NCI-H1105 (cell line): ENCODE results near the gene RNF114.
A peak's percentile ranks its signal among the peaks of the same experiment; 100 is the strongest.

ENCODE experiments used
- DNase-seq: peaks from one replicate; lab custom pipeline; 2025; lab: John Stamatoyannopoulos, UW

The RNF114 gene

DNA sequence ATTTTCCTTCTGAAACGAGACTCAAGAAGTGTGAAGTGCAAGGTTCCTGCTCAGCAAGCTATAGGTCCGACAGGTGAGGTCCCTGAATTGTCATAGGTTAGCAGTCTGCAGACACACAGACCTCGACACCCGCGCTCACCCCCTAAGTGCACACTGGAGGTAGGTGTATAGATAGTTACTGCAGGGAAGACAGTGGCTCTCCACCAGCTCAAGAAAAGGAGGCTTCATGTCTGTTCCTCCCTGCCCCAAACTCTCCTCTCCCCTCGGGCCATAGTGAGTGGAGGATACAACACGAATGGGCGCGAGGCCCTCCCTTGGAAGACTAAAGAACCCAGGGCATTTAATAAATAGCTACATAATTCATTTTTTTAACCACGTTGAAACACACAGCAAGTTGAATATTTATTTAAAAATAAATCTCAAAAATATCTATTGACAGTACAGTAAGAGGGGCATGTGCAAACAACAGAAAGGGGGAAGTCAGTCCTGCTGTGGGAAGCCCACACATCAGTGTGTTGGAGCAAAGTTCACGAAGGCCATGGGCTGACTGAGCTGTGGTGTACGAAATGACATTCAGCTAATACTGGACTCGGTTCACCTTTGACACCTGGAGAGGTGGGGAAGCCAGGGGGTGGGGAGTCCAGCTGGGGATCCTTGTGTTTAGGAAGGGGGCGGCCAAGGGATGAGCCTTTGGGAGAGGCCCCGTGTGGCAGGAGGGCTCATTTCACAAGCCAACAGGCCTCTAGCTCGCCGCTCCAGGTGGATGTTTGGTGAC, 31.6 kb upstream of the RNF114 start:
- DNase-seq, result no peak

DNA sequence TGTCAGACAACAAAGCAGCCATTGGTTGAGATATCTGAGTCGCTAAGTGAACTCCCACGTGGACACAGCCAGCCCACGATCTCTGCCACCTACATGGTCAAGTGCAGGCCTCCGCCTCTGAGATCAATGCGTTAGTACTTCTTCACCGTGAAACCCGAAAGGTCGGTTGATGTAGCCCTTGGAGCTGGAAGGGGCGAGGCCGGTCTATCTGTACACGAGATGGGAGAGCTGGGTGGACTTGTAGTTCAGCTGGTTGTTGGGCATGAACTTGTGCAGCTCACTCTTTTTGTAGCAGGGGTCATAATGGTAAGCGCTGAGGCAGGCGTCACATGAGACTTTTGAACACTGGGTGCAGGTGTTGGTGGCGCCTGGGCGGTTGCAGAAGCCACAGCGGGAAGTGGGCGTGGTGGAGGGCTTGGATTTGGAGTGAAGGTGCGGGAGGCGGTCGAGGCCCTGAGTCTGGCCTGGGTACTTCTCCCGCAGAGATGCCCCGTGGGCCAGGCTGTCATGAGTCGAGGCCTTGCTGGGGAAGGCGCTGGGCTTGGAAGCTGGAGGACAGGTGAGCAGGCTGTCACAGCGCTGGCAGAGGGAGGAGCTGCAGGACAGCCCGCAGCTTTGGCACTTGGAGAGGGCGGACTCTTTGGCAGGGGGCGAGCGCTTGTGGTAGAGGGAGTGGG, 30.6 kb upstream of the RNF114 start:
- no peak for DNase-seq

GRCh38 chr20:49906101-49906604, 30.0 kb upstream of the RNF114 start:
- no peak for DNase-seq

DNA sequence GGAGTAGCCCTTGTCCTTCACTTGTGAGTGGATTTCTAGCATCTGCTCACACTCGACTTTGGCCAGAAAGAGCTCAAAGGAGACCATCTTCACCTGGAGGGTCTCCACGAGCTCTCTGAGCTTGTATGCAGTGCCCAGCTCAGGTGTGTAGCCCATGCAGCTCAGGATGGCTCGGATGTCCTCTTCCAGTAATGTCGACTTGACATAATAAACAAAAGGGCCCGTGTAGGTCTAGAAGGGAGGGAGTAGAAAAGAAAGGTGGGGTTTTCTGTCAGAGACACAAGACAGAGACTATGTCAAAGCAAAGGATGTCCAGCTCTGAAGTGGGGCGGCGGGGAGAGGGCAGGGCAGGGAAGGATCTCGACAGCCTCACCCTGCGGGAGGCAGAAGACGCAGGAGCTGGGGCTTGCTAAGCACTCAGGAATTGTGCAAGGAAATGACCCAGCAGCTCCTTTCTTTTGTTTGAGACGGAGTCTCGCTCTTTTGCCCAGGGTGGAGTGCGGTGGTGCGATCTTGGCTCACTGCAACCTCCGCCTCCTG, 29.5 kb upstream of the RNF114 start:
- no peak for DNase-seq

GRCh38 chr20:49907405-49908257, 28.6 kb upstream of the RNF114 start:
- DNase-seq, result no peak

DNA sequence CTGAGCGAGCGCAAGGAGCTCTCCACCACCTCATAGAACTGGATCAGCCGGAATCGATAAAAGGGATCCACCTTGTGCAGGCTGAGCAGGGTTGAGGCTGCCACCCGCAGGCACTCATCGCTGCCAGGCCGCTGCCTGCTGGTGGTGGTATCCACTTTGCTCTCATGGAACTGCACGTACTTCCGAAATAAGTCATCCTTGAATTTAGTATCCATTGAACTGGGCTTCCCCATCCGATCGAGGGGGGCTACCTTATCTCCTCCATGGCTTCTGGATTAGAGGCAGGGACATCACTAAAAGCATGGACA, 28.0 kb upstream of the RNF114 start:
- no peak for DNase-seq

GRCh38 chr20:49909499-49910339, 26.5 kb upstream of the RNF114 start:
- DNase-seq, result no peak

DNA sequence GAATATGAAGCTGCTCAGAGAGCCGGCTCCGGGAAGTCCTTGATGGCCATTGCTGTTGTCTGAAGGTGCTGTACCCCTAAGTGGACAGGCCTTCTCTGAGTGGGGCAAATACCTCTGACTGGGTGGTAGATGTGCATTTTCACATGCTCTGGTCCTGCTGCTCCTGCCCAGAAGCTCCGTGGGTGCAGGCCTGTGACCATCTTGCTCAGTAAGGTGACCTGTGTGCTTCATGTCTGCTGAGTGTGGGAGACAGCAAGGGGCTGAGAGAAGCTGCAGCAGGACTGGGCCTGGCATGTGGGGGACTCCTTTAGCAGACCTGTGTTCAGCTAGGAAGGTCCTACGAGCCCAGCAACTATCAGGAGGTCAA, 25.9 kb upstream of the RNF114 start:
- no peak for DNase-seq

GRCh38 chr20:49913399-49914047, 22.7 kb upstream of the RNF114 start:
- DNase-seq, result no peak

- DNase-seq, result no peak
These were observed 21.7 kb upstream of the RNF114 start for GRCh38 chr20:49914310-49915117.

GRCh38 chr20:49915118-49915379, 21.1 kb upstream of the RNF114 start:
- DNase-seq, result no peak

DNA sequence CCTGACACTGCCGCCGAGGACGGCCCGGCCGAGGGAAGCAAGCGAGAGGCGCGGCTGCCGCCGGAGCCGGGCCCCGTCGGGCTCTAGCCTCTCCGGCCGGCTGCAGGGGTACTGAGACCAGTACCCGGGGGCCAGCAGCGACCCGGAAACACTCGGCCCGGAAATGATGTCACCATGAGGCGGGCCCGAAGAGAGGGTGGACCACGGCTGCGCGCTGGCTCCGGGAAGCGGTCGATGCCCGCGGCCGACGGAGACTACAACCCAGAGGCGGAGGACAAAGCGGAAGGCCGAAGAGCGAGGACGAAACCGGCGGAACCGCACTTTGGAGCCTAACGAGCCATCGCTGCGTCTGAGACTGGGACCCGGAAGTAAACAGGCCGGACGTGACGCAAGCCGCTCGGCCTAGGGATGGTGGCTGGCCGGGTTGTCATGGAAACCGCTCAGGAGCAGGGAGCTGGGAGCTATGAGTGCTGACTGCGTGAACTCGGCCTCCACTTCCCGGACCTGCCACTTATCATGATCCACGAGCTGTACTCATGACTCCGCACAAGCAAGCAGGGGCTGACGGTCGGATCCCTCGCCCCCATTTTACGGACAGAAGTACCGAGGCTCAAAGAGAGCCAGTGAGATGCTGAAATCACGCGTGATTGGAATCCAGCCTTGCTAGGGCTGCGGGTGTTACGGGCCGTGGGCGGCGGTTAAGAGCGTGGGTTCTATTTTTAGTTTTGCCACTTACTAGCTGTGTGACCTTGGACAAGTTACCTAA, 20.6 kb upstream of the RNF114 start, which contains the start of gene SPATA2:
TSS of gene SPATA2 (minus strand) at position 150 of the 766 bp plus-strand sequence. CDS start 7,039 bp downstream, outside the sequence.
- peak; percentile 95 for DNase-seq

DNA sequence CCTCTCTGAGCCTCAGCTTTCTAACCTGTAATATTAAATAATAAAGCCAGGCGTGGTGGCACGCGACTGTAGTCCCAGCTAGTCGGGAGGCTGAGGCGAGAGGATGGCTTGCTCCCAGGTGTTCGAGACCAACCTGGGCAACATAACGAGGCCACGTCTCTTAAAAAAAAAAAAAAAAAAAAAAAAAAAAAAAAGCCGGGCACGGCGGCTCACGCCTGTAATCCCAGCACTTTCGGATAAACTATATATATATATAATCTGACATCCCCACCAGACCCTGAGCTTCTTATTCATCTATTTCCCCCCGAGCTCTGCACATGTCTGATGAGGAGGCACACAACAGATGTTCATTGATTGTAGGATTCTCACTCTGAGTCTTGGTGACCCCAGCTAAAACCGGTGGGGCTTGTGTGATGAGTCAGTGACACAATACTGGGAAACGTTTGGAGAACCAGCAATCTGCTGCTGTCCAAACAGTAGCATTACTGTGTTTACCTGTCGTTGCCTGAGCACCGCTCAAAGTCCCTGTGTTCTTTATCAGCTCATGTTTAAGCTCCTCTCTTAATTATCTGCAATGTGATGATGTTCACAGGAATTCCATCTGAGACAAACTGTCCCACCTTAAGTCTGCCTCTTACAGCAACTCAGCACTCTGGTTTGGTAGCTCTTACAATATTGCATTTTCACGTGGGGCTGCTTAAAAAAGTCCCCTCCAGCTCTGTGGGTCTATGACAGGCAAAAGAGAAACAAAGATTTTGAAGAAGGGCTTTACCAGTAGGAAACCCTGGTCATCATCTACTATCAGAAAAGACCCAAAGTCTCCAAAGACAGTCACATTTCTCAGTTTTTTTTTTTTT, 19.8 kb upstream of the RNF114 start:
- no peak for DNase-seq

DNA sequence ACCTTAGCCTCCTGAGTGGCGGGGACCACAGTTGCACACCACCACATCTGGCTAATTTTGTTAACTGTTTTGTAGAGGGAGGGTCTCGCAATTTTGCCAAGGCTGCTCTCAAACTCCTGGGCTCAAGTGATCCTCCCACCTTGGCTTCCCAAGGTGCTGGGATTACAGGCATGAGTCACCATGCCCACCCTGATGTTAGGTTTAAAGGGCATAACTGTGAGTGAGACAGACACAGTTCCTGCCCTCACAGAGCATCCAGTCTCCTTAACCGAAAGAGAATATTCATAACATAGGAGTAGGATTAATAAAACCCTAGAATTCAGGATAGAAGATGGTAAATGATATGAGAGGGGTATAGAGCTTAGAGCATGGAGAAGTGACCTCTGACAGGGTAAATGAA, 17.8 kb upstream of the RNF114 start:
- no peak for DNase-seq

DNA sequence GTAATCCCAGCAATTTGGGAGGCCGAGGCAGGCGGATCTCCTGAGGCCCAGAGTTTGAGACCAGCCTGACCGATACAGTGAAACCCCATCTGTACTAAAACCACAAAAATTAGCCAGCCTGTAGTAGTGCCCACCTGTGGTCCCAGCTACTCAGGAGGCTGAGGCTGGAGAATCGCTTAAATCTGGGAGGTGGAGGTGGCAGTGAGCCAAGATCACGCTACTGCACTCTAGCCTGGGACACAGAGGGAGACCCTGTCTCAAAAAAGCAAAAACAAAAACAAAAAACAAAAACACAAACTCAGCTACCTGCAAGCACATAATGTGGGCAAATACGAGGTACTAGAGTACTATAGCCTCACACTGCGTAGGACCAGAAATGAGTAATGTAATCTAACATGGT, 17.2 kb upstream of the RNF114 start:
- DNase-seq, result no peak

DNA sequence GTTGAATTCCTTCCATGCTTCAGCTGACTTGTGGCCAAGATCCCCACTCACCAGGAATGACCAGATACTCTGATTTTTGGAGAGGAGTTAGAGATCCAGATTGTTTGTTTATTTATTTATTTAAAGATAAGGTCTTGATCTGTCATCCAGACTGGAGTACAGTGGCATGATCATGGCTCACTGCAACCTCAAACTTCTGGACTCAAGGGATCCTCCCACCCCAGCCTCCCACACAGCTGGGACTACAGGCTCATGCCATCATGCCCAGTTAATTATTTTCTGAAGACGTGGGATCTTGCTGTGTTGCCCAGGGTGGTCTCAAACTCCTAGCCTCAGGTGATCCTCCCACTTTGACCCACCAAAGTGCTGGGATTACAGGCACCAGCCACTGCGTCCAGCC, 16.7 kb upstream of the RNF114 start:
- DNase-seq, result no peak

DNA sequence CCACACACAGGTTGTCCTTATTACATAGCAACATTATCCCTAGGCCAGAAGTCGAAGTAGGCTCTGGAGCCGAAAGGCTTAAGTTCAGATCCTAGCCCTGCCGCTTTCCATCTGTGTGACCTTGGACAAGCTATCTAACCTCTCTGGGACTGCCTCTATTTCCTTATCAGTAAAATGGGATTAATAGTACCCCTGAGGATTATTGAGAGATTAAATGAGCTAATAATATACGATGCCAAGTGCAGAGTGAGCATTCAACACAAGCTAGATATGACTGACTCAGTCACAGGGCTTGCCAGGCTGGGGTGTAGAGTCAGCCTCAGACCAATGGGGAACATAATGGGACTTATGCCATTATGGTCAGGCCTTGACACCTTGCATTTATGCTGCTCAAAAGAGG, 11.9 kb upstream of the RNF114 start:
- DNase-seq, result no peak

DNA sequence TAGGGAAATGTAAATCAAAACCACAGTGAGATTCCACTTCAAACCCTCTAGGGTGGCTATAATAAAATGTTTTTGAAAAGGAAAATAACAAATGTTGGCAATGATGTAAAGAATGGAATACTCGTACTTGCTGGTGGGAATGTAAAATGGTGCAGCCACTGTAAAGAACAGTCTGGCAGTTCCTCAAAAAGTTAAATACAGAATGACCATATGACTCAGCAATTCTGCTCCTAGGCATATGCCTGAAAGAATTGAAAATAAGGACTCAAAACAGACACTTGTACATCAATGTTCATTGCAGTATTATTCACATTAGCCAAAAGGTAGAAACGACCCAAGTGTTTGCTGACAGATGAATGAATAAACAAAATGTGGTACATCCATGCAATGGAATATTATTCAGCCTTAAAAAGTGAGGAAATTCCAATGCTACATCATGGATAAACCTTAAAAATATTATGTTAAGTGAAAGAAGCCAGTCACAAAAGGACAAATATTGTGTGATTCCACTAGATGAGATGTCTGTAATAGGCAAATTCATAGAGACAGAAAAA, 10.2 kb upstream of the RNF114 start:
- no peak for DNase-seq
